GM19240 (cell line): ENCODE measurements around the gene TP53TG5.

Source experiments
- DNase-seq: peaks from one replicate; pipeline ENCODE4 v3.0.0; 2011; ENCODE audit warnings: low spot score; ENCODE audit not compliant: insufficient read length

TP53TG5 gene

DNA sequence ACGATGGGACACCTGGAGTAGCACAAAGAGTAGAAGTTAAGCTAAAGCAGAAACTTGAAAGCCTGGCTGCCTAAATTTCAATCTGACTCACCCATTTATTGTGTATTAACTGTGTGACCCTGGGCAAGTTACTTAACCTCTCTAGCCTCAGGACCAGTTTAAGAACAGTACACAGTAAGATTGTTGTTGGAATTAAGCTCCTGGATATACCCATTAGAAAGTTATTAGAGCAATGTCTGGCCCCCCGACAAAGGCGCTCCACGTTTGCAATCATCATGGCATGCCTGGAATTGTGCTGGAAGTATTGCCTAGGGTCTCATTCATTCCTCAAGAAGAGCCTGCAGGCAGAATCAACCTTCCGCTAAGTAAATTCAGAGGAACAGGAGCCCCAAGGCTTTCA, 31.3 kb downstream of the TP53TG5 start:
- no peak for DNase-seq

DNA sequence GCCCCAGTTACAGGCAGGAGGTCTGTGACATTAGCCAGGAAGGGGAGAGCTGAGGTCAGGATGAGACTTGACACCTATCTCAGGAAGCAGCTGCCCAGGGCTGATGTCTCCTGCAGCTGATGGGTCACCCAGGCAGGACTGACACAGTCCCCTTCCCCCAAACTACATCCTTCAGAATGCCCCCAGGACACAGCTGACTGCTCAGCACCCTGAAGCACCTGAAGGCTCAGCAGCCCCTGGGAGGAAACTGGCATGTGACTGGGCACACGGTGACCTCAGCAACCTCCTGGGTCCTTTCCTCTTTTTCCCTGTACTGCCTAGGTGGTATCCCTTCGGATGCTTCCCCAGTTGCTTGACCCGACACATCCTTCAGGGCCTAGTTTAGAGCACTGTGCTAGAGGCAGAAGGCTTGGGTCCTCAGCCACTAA, 31.8 kb downstream of the TP53TG5 start:
- DNase-seq = no peak

- no peak for DNase-seq
Measured at GRCh38 chr20:45345104-45345936, 32.8 kb downstream of the TP53TG5 start.

DNA sequence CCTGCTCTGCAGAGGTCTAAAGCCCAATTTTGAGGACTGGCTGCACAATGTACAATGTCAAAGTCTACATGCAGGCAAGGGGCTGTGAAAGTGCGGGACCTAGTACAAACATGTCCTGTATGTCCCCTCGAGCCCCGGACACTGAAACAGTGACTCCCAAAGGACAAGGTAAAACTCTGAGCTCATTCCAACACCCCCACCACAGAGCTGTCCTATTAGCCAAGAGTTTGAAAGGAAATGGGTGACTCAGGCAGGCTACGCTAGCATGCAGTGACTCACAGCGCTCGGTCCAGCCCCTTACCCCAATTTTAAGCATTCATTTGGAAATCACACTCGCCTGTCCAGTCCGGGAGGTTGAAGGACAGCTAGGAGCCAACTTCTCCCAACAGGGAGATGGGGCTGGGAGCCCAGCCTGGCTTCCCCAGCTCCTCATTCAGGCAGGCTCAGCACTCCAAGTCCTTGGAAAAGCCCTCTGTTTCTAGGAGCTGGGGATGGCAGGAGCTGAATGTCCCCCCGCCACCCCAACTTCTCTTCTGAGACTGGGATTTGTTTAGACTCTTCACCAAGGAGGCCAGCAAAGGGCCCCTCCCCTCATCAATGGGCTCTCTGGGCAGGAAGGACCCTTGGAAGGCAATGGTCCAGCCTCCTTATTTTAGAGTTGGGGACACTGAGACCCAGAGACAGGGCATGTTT, 33.8 kb downstream of the TP53TG5 start:
- no peak for DNase-seq

GRCh38 chr20:45343532-45344167, 34.5 kb downstream of the TP53TG5 start:
- DNase-seq = no peak

GRCh38 chr20:45342855-45343531, 35.1 kb downstream of the TP53TG5 start:
- DNase-seq = no peak

DNA sequence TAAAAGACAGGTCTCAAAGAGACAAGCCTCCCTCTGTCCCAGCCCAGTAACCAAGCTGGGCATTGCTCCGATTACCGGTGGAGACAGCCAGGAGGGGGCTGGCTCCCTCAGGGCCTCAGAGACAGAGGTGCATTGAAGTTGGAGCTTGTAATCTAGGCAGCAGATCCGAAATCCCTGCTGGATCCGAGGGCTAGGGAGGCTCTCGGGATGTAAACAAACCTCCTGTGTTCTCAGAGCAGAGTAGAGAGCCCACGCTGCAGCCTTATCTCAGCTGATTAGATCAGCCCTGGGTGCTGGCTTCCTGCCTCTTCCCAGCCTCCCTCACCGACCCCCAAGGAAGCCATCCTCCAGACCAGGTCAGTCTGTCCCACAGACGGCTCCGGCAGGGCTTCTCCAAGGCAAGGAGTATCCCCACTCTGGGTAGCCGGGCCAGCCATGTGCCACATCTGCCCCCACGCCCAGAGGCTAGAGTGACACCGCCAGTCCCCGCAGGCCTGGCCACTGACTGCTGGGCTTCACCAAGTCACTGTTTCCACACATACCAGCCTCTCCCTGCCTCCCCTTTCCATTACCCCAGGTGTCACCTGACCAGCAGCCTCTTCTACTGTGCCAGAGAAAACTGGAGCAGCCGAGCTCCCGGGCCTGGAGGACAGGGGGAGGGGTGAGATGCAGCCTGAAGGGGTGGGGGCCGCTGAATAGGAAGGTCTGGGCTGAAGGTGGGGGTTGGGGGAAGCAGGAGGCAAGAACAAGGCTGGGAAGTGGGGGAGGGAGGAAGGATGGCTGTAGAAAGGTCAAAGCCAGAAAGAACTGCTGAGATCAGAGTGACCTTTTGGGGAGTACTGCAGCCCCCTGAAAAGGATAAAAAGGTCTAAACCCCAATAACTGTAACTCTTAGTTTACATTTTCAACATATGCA, 35.9 kb downstream of the TP53TG5 start:
- no peak for DNase-seq

- DNase-seq = no peak
Measured at GRCh38 chr20:45341579-45341938, 36.6 kb downstream of the TP53TG5 start.

DNA sequence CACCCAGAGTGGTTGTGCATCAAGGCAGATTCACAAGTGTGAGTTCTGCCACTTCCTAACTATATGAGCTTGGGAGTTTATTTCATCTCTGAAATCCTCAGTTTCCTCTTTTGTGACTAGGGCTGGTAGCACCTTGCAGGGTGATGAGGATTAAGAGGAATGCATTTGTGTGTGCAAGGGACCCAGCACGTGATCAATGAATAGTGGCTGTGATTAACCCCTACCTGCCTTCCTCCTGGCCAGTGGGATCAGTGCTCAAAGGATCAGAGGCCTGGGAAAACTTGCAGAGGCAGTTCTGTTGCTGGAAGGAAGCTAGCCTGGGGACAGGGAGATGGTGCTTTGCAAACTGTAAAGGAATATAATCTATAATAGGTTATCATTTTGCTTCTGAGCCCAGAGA, 37.2 kb downstream of the TP53TG5 start:
- no peak for DNase-seq

GRCh38 chr20:45340236-45340847, 37.8 kb downstream of the TP53TG5 start:
- DNase-seq = no peak

DNA sequence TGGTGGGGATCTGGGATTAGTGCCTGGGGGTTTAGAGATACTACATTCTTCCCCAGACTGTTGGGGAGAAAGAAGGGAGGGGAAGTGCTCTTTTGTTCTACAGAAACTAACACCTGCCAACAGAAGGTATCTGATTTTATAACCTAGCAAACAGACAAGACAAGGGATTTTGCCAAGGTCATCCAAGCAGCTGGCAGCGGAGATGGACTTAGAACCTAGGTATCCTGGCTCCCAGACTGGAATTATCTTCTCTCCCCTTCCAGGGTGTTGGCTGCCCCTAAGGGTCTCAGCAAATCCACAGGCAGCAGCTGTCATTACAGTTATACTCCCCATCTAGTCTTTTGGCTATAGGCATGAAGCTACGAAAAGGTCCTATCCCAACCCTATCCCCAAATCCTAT, 38.3 kb downstream of the TP53TG5 start:
- DNase-seq = no peak

DNA sequence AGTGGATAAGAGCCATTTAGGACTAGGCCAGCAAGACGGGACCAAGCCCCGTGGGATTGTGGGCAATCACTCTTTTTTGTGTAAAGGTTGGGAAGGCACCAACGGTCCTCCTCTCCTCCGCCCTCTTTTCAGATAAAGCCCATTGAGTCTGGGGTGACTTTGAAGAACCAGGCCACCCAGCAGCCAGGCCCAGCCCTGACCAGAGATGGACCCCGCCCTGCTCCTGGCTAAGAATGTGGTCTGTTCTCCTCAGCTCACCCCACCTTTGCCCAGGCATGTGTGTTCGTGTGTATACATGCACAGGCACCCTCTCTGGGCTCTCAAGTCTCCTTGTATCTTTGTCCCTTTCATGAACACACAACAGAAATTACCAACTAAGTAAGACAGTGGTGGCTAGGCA, 39.0 kb downstream of the TP53TG5 start:
- no peak for DNase-seq

DNA sequence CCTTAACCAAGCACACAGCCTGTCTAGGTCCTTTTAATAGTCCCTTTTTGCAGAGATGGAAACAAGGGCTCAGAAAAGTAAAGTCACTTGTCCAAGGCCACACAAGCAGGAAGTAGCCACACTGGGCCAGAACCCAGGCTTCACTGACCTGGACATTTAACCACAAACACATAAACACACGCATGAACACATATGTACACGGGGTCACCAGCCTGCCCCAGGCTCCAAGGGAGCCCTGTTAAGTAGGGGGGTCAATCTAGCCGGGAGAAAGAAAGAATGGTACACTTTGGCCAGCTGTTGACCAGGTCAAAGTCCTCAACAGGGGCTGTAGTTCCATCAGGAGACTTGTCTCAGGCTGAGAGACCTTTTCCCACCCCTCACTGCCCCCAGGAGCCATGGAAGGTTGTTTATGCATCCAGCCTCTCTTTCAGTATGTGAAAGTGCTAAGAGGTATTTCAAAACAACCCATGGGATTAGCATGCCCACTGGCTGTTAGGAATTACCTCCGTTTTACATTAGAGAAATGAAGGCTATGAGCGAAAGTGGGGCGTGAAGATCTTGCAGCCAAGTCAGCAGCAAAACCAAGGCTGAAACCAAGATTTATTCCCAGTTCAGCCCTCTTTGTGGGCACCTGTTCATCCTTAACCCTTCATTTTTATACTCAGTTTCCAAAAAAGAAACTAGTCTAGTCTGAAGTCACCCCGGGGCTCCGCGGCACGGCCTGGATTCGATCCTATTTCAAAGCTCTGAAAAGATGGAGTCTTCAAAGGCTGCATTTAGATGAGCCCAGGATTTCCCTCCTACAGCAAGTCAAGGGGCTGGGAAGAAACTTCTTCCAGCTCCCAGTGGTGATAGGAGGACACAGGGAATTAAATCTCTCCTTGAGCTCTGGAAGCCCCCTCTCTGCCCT, 39.7 kb downstream of the TP53TG5 start:
- no peak for DNase-seq

- no peak for DNase-seq
Measured at GRCh38 chr20:45337367-45338120, 40.6 kb downstream of the TP53TG5 start.

GRCh38 chr20:45336530-45337366, 41.4 kb downstream of the TP53TG5 start:
- no peak for DNase-seq

GRCh38 chr20:45330476-45330875, 47.6 kb downstream of the TP53TG5 start:
- DNase-seq = no peak

DNA sequence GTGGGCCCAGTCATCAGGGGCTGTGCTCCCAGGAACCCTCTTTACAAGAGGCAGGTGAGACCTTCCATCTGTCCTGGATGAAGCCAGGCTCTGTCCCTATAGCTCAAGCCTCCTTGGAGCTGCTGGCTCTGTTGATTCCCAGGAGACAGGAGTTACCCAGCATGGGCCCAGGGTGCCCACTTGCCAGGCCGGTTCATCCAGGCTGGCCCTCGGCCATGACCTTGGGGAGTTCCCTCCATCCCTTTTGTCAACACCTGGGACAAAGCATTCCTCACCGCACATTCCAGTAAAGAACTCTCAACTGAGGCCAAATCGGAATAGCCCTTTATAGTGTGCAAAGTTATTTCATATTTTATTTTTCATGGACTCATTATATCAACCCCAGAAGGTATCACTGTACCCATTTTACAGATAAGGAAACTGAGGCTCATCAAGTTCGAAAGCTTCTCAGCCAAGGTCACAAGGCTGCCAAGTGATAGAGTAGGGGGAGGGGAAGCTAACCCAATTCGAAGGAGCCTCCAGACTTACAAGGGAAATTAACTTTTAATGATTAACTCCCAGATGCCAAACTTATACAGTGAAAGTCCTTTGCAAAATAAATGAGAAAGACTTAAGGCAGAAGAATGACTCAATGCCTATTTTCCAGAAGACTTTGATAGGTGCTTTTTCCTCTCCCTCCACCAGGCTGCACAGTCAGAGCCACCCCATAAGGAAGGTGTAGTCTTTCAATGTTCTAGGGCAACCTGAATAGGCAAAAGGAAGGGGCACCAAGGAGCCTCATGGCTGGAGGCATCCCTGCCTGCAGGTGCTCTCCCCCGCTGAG, 48.4 kb downstream of the TP53TG5 start:
- no peak for DNase-seq
